Panc1 (cell line): ENCODE data around the gene DCANP1. TPM values are rescaled to one million over a fixed set of nuclear protein-coding genes. Genes with fewer than 3 reads are reported as not detected.

Experiments
- ATAC-seq: fragments of 200-7000 bp; cut with Tn5 transposase; 2 replicates; pipeline ENCODE4 v1.9.1; 2020; ENCODE audit warnings: mild to moderate bottlenecking, moderate library complexity
- BruUV-seq: library from RNA; stranded (reverse); fragments of 400-500 nt; replicated peaks from 2 replicates; lab custom pipeline; 2021; lab: Mats Ljungman, UMichigan
- CTCF ChIA-PET: fragments of 300-600 bp; sonication (Branson Sonifier 250); formaldehyde crosslinking; loops from one replicate; lab custom pipeline; 2022; ENCODE audit warnings: antibody characterized with exemption; lab: Charles Lee
- POLR2A ChIA-PET: fragments of 300-600 bp; sonication (Branson Sonifier 250); formaldehyde crosslinking; loops from one replicate; lab custom pipeline; 2022; ENCODE audit warnings: antibody characterized with exemption; lab: Charles Lee
- DNase-seq: peaks from one replicate; pipeline ENCODE4 v3.0.0-alpha.2; 2010; ENCODE audit warnings: low read depth, low spot score
- H3K27ac ChIP-seq: 2 replicates; pipeline ENCODE4 v1.5.1; 2011; ENCODE audit warnings: mild to moderate bottlenecking, low read length, inconsistent platforms
- H3K27me3 ChIP-seq: fragments of 200-500 bp; sonication (Bioruptor generic); 2 replicates; pipeline ENCODE4 v1.6.0; 2014; ENCODE audit warnings: low read length, inconsistent platforms; ENCODE audit not compliant: control insufficient read depth, insufficient read depth
- H3K36me3 ChIP-seq: fragments of 200-500 bp; sonication (Bioruptor generic); 2 replicates; pipeline ENCODE4 v1.5.1; 2014; ENCODE audit warnings: inconsistent platforms, mild to moderate bottlenecking, low read length, moderate library complexity; ENCODE audit not compliant: control insufficient read depth, insufficient read depth
- H3K4me1 ChIP-seq: 2 replicates; pipeline ENCODE4 v1.5.1; 2011; ENCODE audit warnings: inconsistent platforms, mild to moderate bottlenecking, low read length, moderate library complexity; ENCODE audit not compliant: control insufficient read depth, insufficient read depth
- H3K4me3 ChIP-seq, 2 experiments: 2 replicates each; pipeline ENCODE4 v1.5.1; 2011 to 2012; ENCODE audit warnings: low read depth in 2 of 2, low read length in 2 of 2, mild to moderate bottlenecking in 2 of 2, inconsistent platforms in 1 of 2, moderate library complexity in 1 of 2
- H3K9me3 ChIP-seq: fragments of 200-500 bp; sonication (Bioruptor generic); 2 replicates; pipeline ENCODE4 v1.5.1; 2014; ENCODE audit warnings: low read depth, mild to moderate bottlenecking, inconsistent platforms, low read length, moderate library complexity; ENCODE audit not compliant: control insufficient read depth, insufficient read depth
- CTCF ChIP-seq: fragments of 450-650 bp; IDR thresholded peaks from 2 replicates; pipeline ENCODE4 v1.5.1; 2017; ENCODE audit warnings: mild to moderate bottlenecking
- POLR2AphosphoS5 ChIP-seq: IDR thresholded peaks from 2 replicates; pipeline ENCODE4 v1.6.1; 2012; ENCODE audit warnings: mild to moderate bottlenecking, low read depth, low read length, moderate library complexity
- REST ChIP-seq, 2 experiments: IDR thresholded peaks; 2 replicates each; pipeline ENCODE4 v1.6.1; 2011 to 2012; ENCODE audit warnings: low read depth in 2 of 2, control low read depth in 1 of 2, low read length in 1 of 2, mild to moderate bottlenecking in 1 of 2, moderate library complexity in 1 of 2; ENCODE audit not compliant: insufficient read depth in 1 of 2
- SIN3A ChIP-seq: IDR thresholded peaks from 2 replicates; pipeline ENCODE4 v1.6.1; 2012; ENCODE audit warnings: low read depth, mild to moderate bottlenecking, low read length, moderate library complexity, borderline replicate concordance; ENCODE audit not compliant: insufficient read depth
- TCF7L2 ChIP-seq: IDR thresholded peaks from 2 replicates; pipeline ENCODE4 v1.6.1; 2011; ENCODE audit warnings: mild to moderate bottlenecking, low read depth, low read length, inconsistent platforms
- in situ Hi-C: cut with HindIII; loops from 2 replicates; pipeline ENCODE4 v1.10.0; 2016; ENCODE audit warnings: low sequenced_read_pairs, low pct_unique_long_range_greater_than_20kb
- intact Hi-C: fragments of 100-400 bp; cut with micrococcal nuclease; formaldehyde crosslinking; loops from one replicate; pipeline ENCODE4 v1.10.0; 2022; ENCODE audit not compliant: unreplicated experiment
- total RNA-seq: library from RNA; stranded (reverse); gene quantifications from one replicate; pipeline ENCODE4 v1.2.1, GENCODE V29; 2021; ENCODE audit not compliant: unreplicated experiment

The DCANP1 gene
- total RNA-seq, 1 experiment from 2014 or later: not detected

- ChIA-PET POLR2A (no interaction called here), CTCF (interaction anchor here (0.5 kb wide), 1 partner anchor 85 kb away, joined by 5 read pairs; no protein-coding TSS in a partner anchor)
- DNase-seq (no peak), ATAC-seq (no peak)
- Histone ChIP-seq H3K9me3 (no peaks in the 10 kb centered on the region), H3K27me3 (no peaks in the 10 kb centered on the region; the same call in 1 of the 2 replicates), H3K4me1 (no peaks in the 10 kb centered on the region), H3K36me3 (no peaks in the 10 kb centered on the region), H3K4me3 (no peak overlapping the region), H3K27ac (no peak overlapping the region)
- in situ Hi-C loops: no loop called here
- intact Hi-C loops: no loop called here
- BruUV-seq: no TSS peak
- no peak for TF ChIP-seq CTCF
- no peak for TF ChIP-seq SIN3A
- no peak for TF ChIP-seq REST (IDR thresholded peaks at IDR 0.05; ENCODE audit: insufficient read depth in 1 of 2, low read depth in 2 of 2, low read length in 1 of 2)
- no peak for TF ChIP-seq TCF7L2
- no peak for TF ChIP-seq POLR2AphosphoS5
Observed at GRCh38 chr5:135482381-135482933, 35.3 kb upstream of the DCANP1 start.

GRCh38 chr5:135481909-135482311, 34.8 kb upstream of the DCANP1 start:
- ChIA-PET CTCF (no interaction called here), POLR2A (no interaction called here)
- in situ Hi-C loops (no loop called here), intact Hi-C loops (no loop called here)
- no peak overlapping the region for H3K27ac ChIP-seq
- no peak overlapping the region for H3K4me3 ChIP-seq
- H3K27me3 ChIP-seq: no peaks in the 10 kb centered on the region; the same call in 1 of the 2 replicates
- no peak for ATAC-seq
- no peak for DNase-seq
- no peak for TF ChIP-seq POLR2AphosphoS5
- TF ChIP-seq TCF7L2: no peak
- TF ChIP-seq CTCF: no peak
- no peak for TF ChIP-seq SIN3A
- no peak for TF ChIP-seq REST (IDR thresholded peaks at IDR 0.05; ENCODE audit: insufficient read depth in 1 of 2, low read depth in 2 of 2, low read length in 1 of 2)
- no peaks in the 10 kb centered on the region for H3K36me3 ChIP-seq
- no peaks in the 10 kb centered on the region for H3K9me3 ChIP-seq
- H3K4me1 ChIP-seq: no peaks in the 10 kb centered on the region
- no TSS peak for BruUV-seq
